ENCODE measurements around the gene RAB6B.
A peak's percentile ranks its signal among the peaks of the same experiment; 100 is the strongest.

RAB6B gene

GRCh38 chr3:133895208-133896001 lies at the start of gene RAB6B:
Gene RAB6B (minus strand): TSS chr3:133895882. CDS start chr3:133895466, 416 bp downstream.
- peak; percentile 49 for DNase-seq (ENCODE audit: low read depth)

GRCh38 chr3:133944641-133945380 lies 49.1 kb upstream of the RAB6B start:
- peak; percentile 74 for DNase-seq (ENCODE audit: low read depth)

- DNase-seq (ENCODE audit: low read depth) = peak; percentile 79
Observed at GRCh38 chr3:133944181-133944580, 48.5 kb upstream of the RAB6B start.

GRCh38 chr3:133943639-133944141 lies 48.0 kb upstream of the RAB6B start:
- DNase-seq (ENCODE audit: low read depth) = peak; percentile 93

- DNase-seq (ENCODE audit: low read depth) = no peak
Observed at GRCh38 chr3:133943031-133943535, 47.4 kb upstream of the RAB6B start.

GRCh38 chr3:133941415-133941821 lies 45.7 kb upstream of the RAB6B start:
- DNase-seq (ENCODE audit: low read depth) = no peak

GRCh38 chr3:133940536-133940935 lies 44.9 kb upstream of the RAB6B start:
- DNase-seq (ENCODE audit: low read depth) = no peak

- DNase-seq (ENCODE audit: low read depth) = no peak
Observed at GRCh38 chr3:133939463-133939835, 43.8 kb upstream of the RAB6B start.

- peak; percentile 28 for DNase-seq (ENCODE audit: low read depth)
Observed at GRCh38 chr3:133938770-133939462, 43.2 kb upstream of the RAB6B start.

GRCh38 chr3:133937756-133938601 lies 42.3 kb upstream of the RAB6B start:
- DNase-seq (ENCODE audit: low read depth) = no peak

- no peak for DNase-seq (ENCODE audit: low read depth)
Observed at GRCh38 chr3:133937061-133937686, 41.5 kb upstream of the RAB6B start.

GRCh38 chr3:133935843-133936769 lies 40.4 kb upstream of the RAB6B start:
- DNase-seq (ENCODE audit: low read depth) = no peak

GRCh38 chr3:133934996-133935842 lies 39.5 kb upstream of the RAB6B start:
- no peak for DNase-seq (ENCODE audit: low read depth)

- no peak for DNase-seq (ENCODE audit: low read depth)
Observed at GRCh38 chr3:133934073-133934970, 38.6 kb upstream of the RAB6B start.

GRCh38 chr3:133933097-133934024 lies 37.7 kb upstream of the RAB6B start:
- DNase-seq (ENCODE audit: low read depth) = no peak

GRCh38 chr3:133932009-133932408 lies 36.3 kb upstream of the RAB6B start:
- no peak for DNase-seq (ENCODE audit: low read depth)

- no peak for DNase-seq (ENCODE audit: low read depth)
Observed at GRCh38 chr3:133931084-133931483, 35.4 kb upstream of the RAB6B start.

Measured in ELR (cell line).